ENCODE measurements around the gene CHN2. TPM values are rescaled to one million over a fixed set of nuclear protein-coding genes. Genes with fewer than 3 reads are reported as not detected.

Gene CHN2
- total RNA-seq, 1 experiment from 2014 or later = 18.8 TPM

DNA sequence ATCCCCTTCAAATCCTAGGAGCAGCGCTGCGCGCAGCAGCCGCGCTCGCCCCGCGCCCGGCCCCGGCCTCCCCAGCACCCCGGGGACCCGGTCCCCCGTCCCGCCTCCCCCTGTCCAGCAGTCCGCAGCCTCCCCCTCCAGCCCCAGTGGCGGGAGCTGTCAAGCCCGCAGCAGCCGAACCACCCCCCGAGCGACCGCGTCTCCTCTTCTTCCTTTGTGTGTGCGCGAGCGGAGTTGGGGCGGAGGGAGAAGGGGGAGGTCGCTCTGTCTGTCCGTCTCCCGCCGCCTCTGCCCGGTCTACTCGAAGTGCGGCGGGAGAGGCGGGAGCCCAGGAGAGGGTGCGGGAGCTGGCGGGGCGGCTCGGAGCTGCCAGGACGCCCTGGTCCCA is 375 bp upstream of the CHN2 start:
- peaks cover 35% of the 10 kb centered on the region for H3K4me1 ChIP-seq
- intact Hi-C loops (cut with micrococcal nuclease; ENCODE audit: unreplicated experiment) = no loop called here
- Mint-ChIP-seq H3K27me3 (ENCODE audit: insufficient read depth, unreplicated experiment) (no peaks in the 10 kb centered on the region), H3K36me3 (ENCODE audit: insufficient read depth, unreplicated experiment) (no peaks in the 10 kb centered on the region), H3K27ac (ENCODE audit: unreplicated experiment) (peak overlapping the region; percentile 1), H3K4me1 (ENCODE audit: low read depth, unreplicated experiment) (peaks cover 25% of the 10 kb centered on the region), H3K4me3 (ENCODE audit: unreplicated experiment) (peak overlapping the region; percentile 72), H3K9me3 (ENCODE audit: unreplicated experiment) (no peaks in the 10 kb centered on the region)
- ChIA-PET CTCF (interaction anchor here (0.7 to 1.5 kb wide), 2 partner anchors 143 to 214 kb away, joined by 3 to 4 read pairs; no protein-coding TSS in a partner anchor), POLR2A (no interaction called here)
- TSS peak; percentile 61 for BruUV-seq (replicated peaks)
- peak overlapping the region; percentile 91 for H3K4me3 ChIP-seq (ENCODE audit: low read depth, low read length)
- DNase-seq = peak; percentile 46
- H3K27me3 ChIP-seq (replicated peaks; ENCODE audit: control insufficient read depth, insufficient read depth, low read length) = no peaks in the 10 kb centered on the region
- no peaks in the 10 kb centered on the region for H3K36me3 ChIP-seq (ENCODE audit: control insufficient read depth, insufficient read depth, low read length)
- H3K9me3 ChIP-seq = no peaks in the 10 kb centered on the region
- TF ChIP-seq, protein P1, sequence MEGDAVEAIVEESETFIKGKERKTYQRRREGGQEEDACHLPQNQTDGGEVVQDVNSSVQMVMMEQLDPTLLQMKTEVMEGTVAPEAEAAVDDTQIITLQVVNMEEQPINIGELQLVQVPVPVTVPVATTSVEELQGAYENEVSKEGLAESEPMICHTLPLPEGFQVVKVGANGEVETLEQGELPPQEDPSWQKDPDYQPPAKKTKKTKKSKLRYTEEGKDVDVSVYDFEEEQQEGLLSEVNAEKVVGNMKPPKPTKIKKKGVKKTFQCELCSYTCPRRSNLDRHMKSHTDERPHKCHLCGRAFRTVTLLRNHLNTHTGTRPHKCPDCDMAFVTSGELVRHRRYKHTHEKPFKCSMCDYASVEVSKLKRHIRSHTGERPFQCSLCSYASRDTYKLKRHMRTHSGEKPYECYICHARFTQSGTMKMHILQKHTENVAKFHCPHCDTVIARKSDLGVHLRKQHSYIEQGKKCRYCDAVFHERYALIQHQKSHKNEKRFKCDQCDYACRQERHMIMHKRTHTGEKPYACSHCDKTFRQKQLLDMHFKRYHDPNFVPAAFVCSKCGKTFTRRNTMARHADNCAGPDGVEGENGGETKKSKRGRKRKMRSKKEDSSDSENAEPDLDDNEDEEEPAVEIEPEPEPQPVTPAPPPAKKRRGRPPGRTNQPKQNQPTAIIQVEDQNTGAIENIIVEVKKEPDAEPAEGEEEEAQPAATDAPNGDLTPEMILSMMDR (IDR thresholded peaks at IDR 0.05; ENCODE audit: insufficient read depth in 1 of 2, low read depth in 1 of 2, low read length in 1 of 2, severe bottlenecking in 1 of 2, unreplicated experiment in 1 of 2) = no peak

DNA sequence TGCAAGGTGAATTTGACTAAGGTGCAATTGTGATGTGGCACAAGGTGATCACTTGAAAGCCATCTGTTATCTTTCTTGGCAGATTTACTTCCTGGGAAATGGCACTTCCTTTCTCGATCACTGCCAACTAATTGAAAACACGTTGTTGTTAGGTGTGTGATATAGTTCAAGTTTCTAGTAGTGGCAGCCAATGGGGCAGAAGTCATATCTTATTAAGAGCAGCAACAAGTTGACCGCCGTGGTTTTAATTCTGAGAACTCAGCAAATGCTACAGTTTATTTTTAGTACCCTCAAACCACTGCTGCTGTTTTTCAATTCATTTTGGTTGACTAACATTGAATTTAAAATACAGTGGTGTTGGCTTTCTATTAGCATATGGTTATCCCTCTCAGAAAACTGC is 1.6 kb downstream of the CHN2 start:
- BruUV-seq (replicated peaks) = no TSS peak
- Mint-ChIP-seq H3K27me3 (ENCODE audit: insufficient read depth, unreplicated experiment) (no peaks in the 10 kb centered on the region), H3K9me3 (ENCODE audit: unreplicated experiment) (no peaks in the 10 kb centered on the region), H3K4me3 (ENCODE audit: unreplicated experiment) (no peak overlapping the region), H3K4me1 (ENCODE audit: low read depth, unreplicated experiment) (peaks cover 22% of the 10 kb centered on the region), H3K27ac (ENCODE audit: unreplicated experiment) (no peak overlapping the region), H3K36me3 (ENCODE audit: insufficient read depth, unreplicated experiment) (no peaks in the 10 kb centered on the region)
- intact Hi-C loops (cut with micrococcal nuclease; ENCODE audit: unreplicated experiment) = no loop called here
- Histone ChIP-seq H3K27me3 (replicated peaks; ENCODE audit: control insufficient read depth, insufficient read depth, low read length) (no peaks in the 10 kb centered on the region), H3K4me3 (ENCODE audit: low read depth, low read length) (no peak overlapping the region), H3K9me3 (no peaks in the 10 kb centered on the region), H3K4me1 (peaks cover 18% of the 10 kb centered on the region), H3K36me3 (ENCODE audit: control insufficient read depth, insufficient read depth, low read length) (no peaks in the 10 kb centered on the region)
- TF ChIP-seq, protein P1 (IDR thresholded peaks at IDR 0.05; ENCODE audit: insufficient read depth in 1 of 2, low read depth in 1 of 2, low read length in 1 of 2, severe bottlenecking in 1 of 2, unreplicated experiment in 1 of 2) = no peak
- POLR2A ChIA-PET = no interaction called here
- CTCF ChIA-PET = interaction anchor here (0.9 kb wide), 1 partner anchor 149 kb away, joined by 4 read pairs; no protein-coding TSS in a partner anchor
- no peak for DNase-seq

DNA sequence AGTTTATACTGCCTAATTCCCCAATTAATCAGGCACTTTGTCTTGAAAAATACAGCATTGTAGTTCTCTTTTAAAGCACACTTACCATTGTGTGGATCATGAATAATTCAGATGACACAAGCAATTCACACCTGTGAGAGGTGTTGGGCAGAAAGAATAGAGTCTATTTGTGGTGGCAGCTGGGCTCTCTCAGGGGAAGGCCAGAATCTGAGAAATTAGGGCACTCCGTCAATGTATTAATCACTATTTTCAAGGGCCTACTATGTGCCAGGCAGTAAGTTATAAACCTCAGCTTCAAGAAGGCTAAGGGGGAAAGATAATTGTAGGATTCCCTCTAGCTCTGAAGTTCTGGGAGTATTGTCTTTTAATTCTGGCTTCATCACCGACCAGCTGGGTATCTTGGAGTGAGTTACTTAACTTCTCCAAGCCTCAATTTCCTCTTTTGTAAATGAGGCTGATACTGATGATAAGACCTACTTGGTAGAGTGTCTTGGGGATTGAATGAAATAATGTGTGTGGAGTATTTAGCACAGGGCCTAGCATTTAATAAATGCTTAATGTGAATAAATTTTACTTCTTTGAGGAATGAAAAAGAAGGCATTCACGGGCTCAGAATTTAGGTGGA is 2.5 kb downstream of the CHN2 start:
- no peaks in the 10 kb centered on the region for H3K27me3 Mint-ChIP-seq (ENCODE audit: insufficient read depth, unreplicated experiment)
- intact Hi-C loops (cut with micrococcal nuclease; ENCODE audit: unreplicated experiment) = no loop called here
- H3K4me1 Mint-ChIP-seq (ENCODE audit: low read depth, unreplicated experiment) = peaks cover 17% of the 10 kb centered on the region
- no TSS peak for BruUV-seq (replicated peaks)
- H3K4me3 ChIP-seq (ENCODE audit: low read depth, low read length) = no peak overlapping the region
- no peak overlapping the region for H3K27ac Mint-ChIP-seq (ENCODE audit: unreplicated experiment)
- no peaks in the 10 kb centered on the region for H3K9me3 ChIP-seq
- DNase-seq = no peak
- no peaks in the 10 kb centered on the region for H3K27me3 ChIP-seq (replicated peaks; ENCODE audit: control insufficient read depth, insufficient read depth, low read length)
- H3K36me3 Mint-ChIP-seq (ENCODE audit: insufficient read depth, unreplicated experiment) = no peaks in the 10 kb centered on the region
- H3K4me3 Mint-ChIP-seq (ENCODE audit: unreplicated experiment) = no peak overlapping the region
- CTCF ChIA-PET = interaction anchor here (0.8 kb wide), 1 partner anchor 7 kb away, joined by 3 read pairs; no protein-coding TSS in a partner anchor
- peaks cover 14% of the 10 kb centered on the region for H3K4me1 ChIP-seq
- H3K9me3 Mint-ChIP-seq (ENCODE audit: unreplicated experiment) = no peaks in the 10 kb centered on the region
- no peaks in the 10 kb centered on the region for H3K36me3 ChIP-seq (ENCODE audit: control insufficient read depth, insufficient read depth, low read length)
- POLR2A ChIA-PET = no interaction called here
- TF ChIP-seq, protein P1 (IDR thresholded peaks at IDR 0.05; ENCODE audit: insufficient read depth in 1 of 2, low read depth in 1 of 2, low read length in 1 of 2, severe bottlenecking in 1 of 2, unreplicated experiment in 1 of 2) = no peak

All from Caco-2 (cell line).